GM20000 (cell line): ENCODE data around the gene RBL2.

ENCODE experiments used
- DNase-seq: peaks from one replicate; pipeline ENCODE4 v3.0.0; 2012; ENCODE audit warnings: low spot score
- CTCF ChIP-seq: IDR thresholded peaks from 2 replicates; pipeline ENCODE4 v1.5.1; 2012; ENCODE audit warnings: mild to moderate bottlenecking, control low read depth; ENCODE audit errors: extremely low read depth, missing control alignments

RBL2 gene

DNA sequence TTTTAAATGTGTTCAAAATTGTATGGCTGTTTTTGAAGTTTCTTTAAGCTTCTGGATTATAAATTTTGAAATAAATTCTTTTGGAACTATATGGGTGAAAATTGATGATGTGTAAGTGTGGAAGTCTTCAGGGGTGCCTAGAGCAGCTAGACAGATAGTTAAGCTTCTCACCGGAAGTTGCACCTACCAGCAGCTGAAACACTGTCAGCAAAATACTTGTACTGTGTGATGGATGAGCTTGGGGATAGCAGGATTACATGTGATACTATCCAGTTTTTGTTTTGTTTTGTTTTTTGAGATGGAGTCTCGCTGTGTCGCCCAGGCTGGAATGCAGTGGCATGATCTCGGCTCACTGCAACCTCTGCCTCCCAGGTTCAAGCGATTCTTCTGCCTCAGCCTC, 19.7 kb downstream of the RBL2 start:
- TF ChIP-seq CTCF, result no peak
- no peak for DNase-seq

- TF ChIP-seq CTCF, result no peak
- peak; percentile 6 for DNase-seq
These were observed 22.4 kb downstream of the RBL2 start for GRCh38 chr16:53456625-53457024.

DNA sequence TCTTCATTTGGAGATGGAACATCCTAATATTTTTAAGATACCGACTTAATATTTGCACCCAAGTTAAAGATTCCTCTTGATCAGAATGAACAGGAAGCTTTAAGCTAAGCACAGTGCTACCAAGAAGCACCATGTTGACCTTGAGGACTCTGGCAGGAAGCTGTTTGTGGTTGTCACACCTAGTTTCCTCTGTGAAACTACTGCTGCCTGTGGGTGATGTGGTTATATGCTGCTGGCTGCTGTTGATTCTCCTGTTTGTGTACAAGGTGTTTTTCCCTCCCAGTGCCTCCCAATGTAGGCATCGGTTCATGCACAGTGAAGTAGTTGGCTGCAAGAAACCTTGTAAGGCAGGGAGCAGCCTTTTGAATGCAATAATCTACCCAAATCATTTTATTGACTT, 23.4 kb downstream of the RBL2 start:
- TF ChIP-seq CTCF, result no peak

DNA sequence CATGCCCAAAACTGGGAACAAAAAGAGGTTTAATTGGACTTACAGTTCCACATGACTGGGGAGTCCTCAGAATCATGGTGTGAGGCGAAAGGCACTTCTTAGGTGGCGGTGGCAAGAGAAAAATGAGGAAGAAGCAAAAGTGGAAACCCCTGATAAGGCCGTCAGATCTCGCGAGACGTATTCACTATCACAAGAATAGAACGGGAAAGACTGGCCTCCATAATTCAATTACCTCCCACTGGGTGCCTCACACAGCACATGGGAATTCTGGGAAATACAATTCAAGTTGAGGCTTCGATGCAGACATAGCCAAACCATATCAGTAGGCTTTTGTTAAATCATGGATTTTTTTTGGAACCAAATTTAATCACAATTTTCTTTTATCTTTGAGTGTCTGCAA, 24.4 kb downstream of the RBL2 start:
- DNase-seq, result no peak
- TF ChIP-seq CTCF, result no peak

More for the DNA sequence above, 23.4 kb downstream of the RBL2 start:
- DNase-seq, result peak; percentile 75

GRCh38 chr16:53465606-53466280, 31.5 kb downstream of the RBL2 start:
- TF ChIP-seq CTCF, result no peak
- no peak for DNase-seq

DNA sequence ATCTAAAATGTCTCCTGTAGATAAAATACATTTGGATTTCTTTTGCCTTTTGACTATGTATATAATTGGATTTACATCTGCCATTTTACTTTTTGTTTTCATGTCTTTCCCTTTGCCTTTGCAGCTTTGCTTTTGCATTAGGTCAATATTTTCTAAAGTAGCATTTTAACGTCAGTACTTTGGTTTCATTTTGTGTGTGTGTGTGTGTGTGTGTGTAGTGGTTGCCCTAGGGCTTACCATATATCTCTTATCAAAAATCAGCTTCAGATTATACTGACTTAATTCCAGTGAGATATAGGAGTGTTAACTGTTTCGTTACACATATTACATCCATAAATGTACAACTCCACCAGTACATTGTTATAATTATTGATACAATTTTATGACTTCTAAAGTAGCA, 42.6 kb downstream of the RBL2 start:
- TF ChIP-seq CTCF, result no peak

DNA sequence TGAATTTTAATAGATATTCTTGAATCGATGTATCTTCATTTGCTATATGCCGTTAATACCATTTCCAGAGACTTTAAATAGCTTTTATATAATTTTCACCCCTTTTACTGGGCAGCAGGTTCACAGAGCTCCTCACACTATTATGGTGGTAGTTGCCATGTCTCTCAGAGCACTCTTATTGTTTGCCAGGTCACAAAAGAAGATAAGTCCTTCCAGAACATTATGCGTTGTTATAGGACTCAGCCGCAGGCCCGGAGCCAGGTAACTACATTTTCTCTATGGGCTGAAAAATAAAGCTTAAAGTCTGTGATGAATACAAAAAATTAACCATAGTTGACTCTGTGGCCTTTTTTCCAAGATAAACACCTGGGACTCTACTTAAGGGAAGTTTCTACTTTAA, 44.7 kb downstream of the RBL2 start:
- no peak for DNase-seq
- TF ChIP-seq CTCF, result no peak

More for the DNA sequence above, 42.6 kb downstream of the RBL2 start:
- DNase-seq, result no peak
